H1 (cell line): ENCODE results near the gene SKAP2. TPM values are rescaled to one million over a fixed set of nuclear protein-coding genes. Genes with fewer than 3 reads are reported as not detected.

Experiments
- CTCF ChIA-PET: fragments of 300-600 bp; sonication (Branson Sonifier 250); formaldehyde crosslinking; loops from one replicate; lab custom pipeline; 2021; ENCODE audit not compliant: partially characterized antibody; lab: Charles Lee
- POLR2A ChIA-PET: fragments of 300-600 bp; sonication (Branson Sonifier 250); formaldehyde crosslinking; loops from one replicate; lab custom pipeline; 2021; ENCODE audit warnings: inconsistent platforms; ENCODE audit not compliant: partially characterized antibody; lab: Charles Lee
- DNase-seq, 2 experiments: peaks; one replicate each; pipeline versions ENCODE4 v3.0.0 to v3.0.0-alpha.2; 2010 to 2022; ENCODE audit warnings: low spot score in 2 of 2, low read depth in 1 of 2, mixed read lengths in 1 of 2
- FAIRE-seq: peaks from 2 replicates; lab custom pipeline; 2011; peaks lifted over from hg19 to GRCh38; lab: Jason Lieb, UNC
- H2AFZ ChIP-seq: 2 replicates; pipeline ENCODE4 v1.8.1; 2012; ENCODE audit warnings: low read length, inconsistent platforms
- H2AK5ac ChIP-seq: 2 replicates; pipeline ENCODE4 v1.6.1; 2013; ENCODE audit warnings: low read depth, low read length
- H2BK120ac ChIP-seq: replicated peaks from 2 replicates; pipeline ENCODE3; 2013; ENCODE audit warnings: low read depth, low read length, inconsistent platforms
- H2BK12ac ChIP-seq: 2 replicates; pipeline ENCODE4 v1.6.1; 2013; ENCODE audit warnings: low read depth, low read length
- H2BK15ac ChIP-seq: 2 replicates; pipeline ENCODE4 v1.6.1; 2013; ENCODE audit warnings: low read length
- H2BK20ac ChIP-seq: 2 replicates; pipeline ENCODE4 v1.6.1; 2013; ENCODE audit warnings: low read length
- H2BK5ac ChIP-seq: 2 replicates; pipeline ENCODE4 v1.6.1; 2013; ENCODE audit warnings: low read depth, low read length
- H3K14ac ChIP-seq: 2 replicates; pipeline ENCODE4 v1.6.1; 2013; ENCODE audit warnings: inconsistent platforms; ENCODE audit not compliant: insufficient read length
- H3K18ac ChIP-seq: 2 replicates; pipeline ENCODE4 v1.6.1; 2013; ENCODE audit warnings: low read length; ENCODE audit errors: extremely low read depth
- H3K23ac ChIP-seq: 2 replicates; pipeline ENCODE4 v1.6.1; 2013; ENCODE audit warnings: inconsistent platforms; ENCODE audit not compliant: insufficient read length
- H3K23me2 ChIP-seq: 2 replicates; pipeline ENCODE4 v1.6.1; 2013; ENCODE audit warnings: low read depth, low read length
- H3K27ac ChIP-seq: 2 replicates; pipeline ENCODE4 v1.6.1; 2011; ENCODE audit warnings: low read depth, low read length, inconsistent platforms
- H3K27me3 ChIP-seq, 4 experiments: replicated peaks in 1 of 4; 1 replicate in 1 of 4; 2 replicates in 3 of 4; pipeline versions ENCODE4 v1.6.1 to v1.8.1; 2011 to 2013; ENCODE audit warnings: low read length in 3 of 4, mild to moderate bottlenecking in 3 of 4, inconsistent platforms in 2 of 4, mixed read lengths in 2 of 4, moderate library complexity in 1 of 4; ENCODE audit not compliant: control insufficient read depth in 3 of 4, insufficient read depth in 3 of 4; ENCODE audit errors: extremely low read depth in 1 of 4
- H3K36me3 ChIP-seq, 4 experiments: 2 replicates each; pipeline versions ENCODE4 v1.6.1 to v1.8.1; 2011 to 2013; ENCODE audit warnings: mild to moderate bottlenecking in 4 of 4, low read length in 3 of 4, moderate library complexity in 2 of 4, control low read depth in 1 of 4, inconsistent platforms in 1 of 4; ENCODE audit not compliant: insufficient read depth in 4 of 4, control insufficient read depth in 2 of 4
- H3K4ac ChIP-seq: replicated peaks from 2 replicates; pipeline ENCODE3; 2013; ENCODE audit warnings: low read length, low read depth, mixed read lengths, inconsistent platforms; ENCODE audit not compliant: insufficient read length
- H3K4me1 ChIP-seq, 4 experiments: replicated peaks in 1 of 4; 1 replicate in 1 of 4; 2 replicates in 3 of 4; pipeline versions ENCODE4 v1.6.1 to v1.8.1; 2011 to 2013; ENCODE audit warnings: low read length in 3 of 4, inconsistent platforms in 2 of 4, mixed read lengths in 1 of 4; ENCODE audit not compliant: insufficient read depth in 4 of 4, control insufficient read depth in 3 of 4
- H3K4me2 ChIP-seq, 2 experiments: 2 replicates each; pipeline versions ENCODE4 v1.6.1 to v1.8.1; 2011 to 2013; ENCODE audit warnings: low read depth in 2 of 2, low read length in 2 of 2, control low read depth in 1 of 2, inconsistent platforms in 1 of 2, mild to moderate bottlenecking in 1 of 2; ENCODE audit not compliant: insufficient read depth in 1 of 2
- H3K4me3 ChIP-seq, 4 experiments: fragments of 200-600, 300-600 bp in 1 of 4; sonication (generic), shearing (Covaris generic), sonication (Bioruptor Twin) in 1 of 4; 2 replicates each; pipeline versions ENCODE4 v1.5.1 to v1.8.1; 2011 to 2016; ENCODE audit warnings: low read length in 4 of 4, low read depth in 3 of 4, control low read depth in 2 of 4, inconsistent platforms in 2 of 4, mild to moderate bottlenecking in 2 of 4, mixed read lengths in 1 of 4, moderate library complexity in 1 of 4; ENCODE audit not compliant: insufficient read depth in 2 of 4; ENCODE audit errors: extremely low read depth in 1 of 4
- H3K56ac ChIP-seq: replicated peaks from 2 replicates; pipeline ENCODE3; 2013; ENCODE audit warnings: low read depth, mild to moderate bottlenecking, mixed read lengths, low read length, inconsistent platforms; ENCODE audit not compliant: insufficient read length
- H3K79me1 ChIP-seq: 2 replicates; pipeline ENCODE4 v1.6.1; 2013; ENCODE audit warnings: low read depth, low read length, control low read depth
- H3K79me2 ChIP-seq, 2 experiments: 2 replicates each; pipeline versions ENCODE4 v1.6.1 to v1.8.1; 2012 to 2013; ENCODE audit warnings: low read length in 2 of 2, mild to moderate bottlenecking in 2 of 2, inconsistent platforms in 1 of 2; ENCODE audit not compliant: insufficient read depth in 2 of 2, control insufficient read depth in 1 of 2
- H3K9ac ChIP-seq, 4 experiments: replicated peaks in 1 of 4; 1 replicate in 1 of 4; 2 replicates in 3 of 4; pipeline versions ENCODE4 v1.6.1 to v1.8.1; 2011 to 2013; ENCODE audit warnings: low read depth in 3 of 4, low read length in 3 of 4, control low read depth in 2 of 4, mild to moderate bottlenecking in 2 of 4, moderate library complexity in 2 of 4, inconsistent platforms in 1 of 4; ENCODE audit errors: extremely low read depth in 1 of 4
- H3K9me3 ChIP-seq, 2 experiments: 2 replicates each; pipeline versions ENCODE4 v1.6.1 to v1.8.1; 2012 to 2013; ENCODE audit warnings: mild to moderate bottlenecking in 2 of 2, moderate library complexity in 2 of 2, control low read depth in 1 of 2, inconsistent platforms in 1 of 2, low read depth in 1 of 2, low read length in 1 of 2, mixed read lengths in 1 of 2; ENCODE audit not compliant: insufficient read depth in 2 of 2
- H4K20me1 ChIP-seq, 2 experiments: replicated peaks in 1 of 2; 2 replicates each; pipeline versions ENCODE3 to v1.8.1; 2011 to 2013; ENCODE audit warnings: inconsistent platforms in 2 of 2, low read length in 2 of 2, mild to moderate bottlenecking in 1 of 2; ENCODE audit not compliant: insufficient read depth in 2 of 2, control insufficient read depth in 1 of 2
- H4K5ac ChIP-seq: 2 replicates; pipeline ENCODE4 v1.6.1; 2013; ENCODE audit warnings: low read length, low read depth, mixed read lengths, inconsistent platforms; ENCODE audit not compliant: insufficient read length
- H4K8ac ChIP-seq: 2 replicates; pipeline ENCODE4 v1.8.0; 2013; ENCODE audit warnings: mild to moderate bottlenecking, moderate library complexity, low read length, inconsistent platforms; ENCODE audit not compliant: insufficient read depth; ENCODE audit errors: extremely low read depth
- H4K91ac ChIP-seq: replicated peaks from 2 replicates; pipeline ENCODE3; 2013; ENCODE audit warnings: low read length, mixed read lengths, inconsistent platforms; ENCODE audit not compliant: insufficient read length
- CHD1 ChIP-seq: IDR thresholded peaks from 2 replicates; pipeline ENCODE4 v1.6.1; 2012; ENCODE audit warnings: low read depth, low read length, improper control_type of control experiment
- CTBP2 ChIP-seq: IDR thresholded peaks from 2 replicates; pipeline ENCODE4 v1.7.0; 2011; ENCODE audit warnings: borderline replicate concordance, mild to moderate bottlenecking, moderate library complexity, mixed read lengths, low read length; ENCODE audit not compliant: insufficient read depth, insufficient read length
- JUN ChIP-seq: IDR thresholded peaks from 2 replicates; pipeline ENCODE4 v1.6.1; 2011; ENCODE audit warnings: low read depth, mild to moderate bottlenecking, improper control_type of control experiment, low read length
- KDM4A ChIP-seq: IDR thresholded peaks from one replicate; pipeline ENCODE4 v1.7.1; 2012; ENCODE audit warnings: low read depth, mild to moderate bottlenecking, moderate library complexity, low read length, inconsistent platforms; ENCODE audit not compliant: severe bottlenecking
- POU5F1 ChIP-seq: IDR thresholded peaks from 2 replicates; pipeline ENCODE4 v1.6.1; 2011; ENCODE audit warnings: low read depth, mild to moderate bottlenecking, low read length, moderate library complexity
- SAP30 ChIP-seq: fragments of 300-600 bp; sonication (generic); IDR thresholded peaks from 2 replicates; pipeline ENCODE4 v1.7.1; 2012; ENCODE audit warnings: low read length, moderate library complexity, mild to moderate bottlenecking, inconsistent platforms; ENCODE audit not compliant: insufficient read depth, insufficient replicate concordance
- TAF1 ChIP-seq: IDR thresholded peaks from 2 replicates; pipeline ENCODE4 v1.6.1; 2011; ENCODE audit warnings: mild to moderate bottlenecking, low read depth, low read length
- TAF7 ChIP-seq: optimal IDR thresholded peaks from 2 replicates; pipeline ENCODE3; 2011; ENCODE audit warnings: low read depth, mild to moderate bottlenecking, inconsistent platforms, low read length, moderate library complexity, borderline replicate concordance
- WGBS, 2 experiments: shearing (Covaris generic) in 1 of 2; methylation state at CpG; one replicate each; pipeline versions ENCODE4 v1.1.6 to v1.1.7; 2013 to 2015; ENCODE audit warnings: low lambda C conversion rate in 2 of 2, mixed read lengths in 2 of 2, inconsistent platforms in 1 of 2, low coverage in 1 of 2, missing lambda C conversion rate in 1 of 2; ENCODE audit not compliant: insufficient replicate concordance in 2 of 2, insufficient coverage in 1 of 2, insufficient read length in 1 of 2; ENCODE audit errors: extremely low coverage in 1 of 2, missing lambda C conversion rate in 1 of 2; 5-methylcytosine and 5-hydroxymethylcytosine counted together
- polyA plus RNA-seq, 7 experiments: library from polyadenylated mRNA; depleted of rRNA in 3 of 7; stranded (reverse) in 5 of 7; unstranded in 2 of 7; fragments of >200 nt in 5 of 7; fragments of 200-250 nt in 2 of 7; gene quantifications; 1 replicate in 5 of 7; 2 replicates in 1 of 7; 4 replicates in 1 of 7; pipeline versions ENCODE4 v1.2.1 to v1.2.3, GENCODE V29; 2011 to 2013; ENCODE audit warnings: missing spikeins in 2 of 7, mixed read lengths in 2 of 7
- total RNA-seq: library from RNA; stranded (reverse); fragmentation: NEBNext Ultra II Directional; extraction: Animal tissue kit (Norgen Biotek cat#: 25700); gene quantifications from 2 replicates; pipeline ENCODE4 v1.2.1, GENCODE V29; 2021
- TF ChIP-seq, protein P1 (sequence below): IDR thresholded peaks from 2 replicates; pipeline ENCODE4 v1.6.1; 2011; ENCODE audit warnings: low read length, improper control_type of control experiment
- TF ChIP-seq, protein P2 (sequence below), 3 experiments: IDR thresholded peaks; 1 replicate in 2 of 3; 2 replicates in 1 of 3; pipeline versions ENCODE4 v1.5.1 to v1.6.1; 2011; ENCODE audit warnings: low read length in 3 of 3, mild to moderate bottlenecking in 3 of 3, inconsistent platforms in 2 of 3, low read depth in 1 of 3, moderate library complexity in 1 of 3; ENCODE audit not compliant: insufficient read depth in 1 of 3; ENCODE audit errors: control extremely low read depth in 1 of 3

Gene SKAP2
- total and polyA plus RNA-seq, 2 of the 8 experiments (the other 6 are each of a cell fraction or from before 2014, with no cell fraction given): 0.53 to 5.1 TPM

DNA sequence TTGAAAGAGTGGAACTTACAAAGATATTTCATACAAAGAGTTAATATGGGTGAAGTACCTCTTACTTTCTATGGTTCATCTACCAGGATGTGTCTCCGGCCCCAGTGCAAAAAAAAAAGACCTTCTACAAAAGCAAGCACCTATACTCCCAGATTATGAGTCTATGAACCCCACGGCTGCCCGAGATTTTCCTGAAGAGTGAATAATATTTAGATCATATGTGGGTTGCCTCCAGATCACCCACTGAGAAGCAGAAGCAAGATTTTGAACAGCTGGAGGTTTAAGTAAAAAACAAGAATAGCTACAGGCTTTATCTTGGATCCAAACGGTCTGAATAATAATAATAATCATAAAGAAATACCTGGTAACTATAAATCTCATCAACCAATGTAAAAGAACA is 207.7 kb downstream of the SKAP2 start:
- Histone ChIP-seq H3K79me1 (no peaks in the 10 kb centered on the region), H3K4me1 (peaks cover 5 to 19% (median 16%) of the 10 kb centered on the region in 4 experiments), H3K27ac (no peak overlapping the region), H3K4me2 (peak overlapping the region in 1 of 2 experiments; percentile 82; a peak in 2 of 4 replicates), H2BK120ac (no peak overlapping the region), H3K4me3 (no peak overlapping the region), H4K8ac (no peak overlapping the region), H3K27me3 (no peaks in the 10 kb centered on the region), H3K9ac (no peak overlapping the region), H3K14ac (no peak overlapping the region), H3K4ac (no peak overlapping the region), H3K56ac (no peak overlapping the region), H2BK15ac (no peak overlapping the region), H3K23me2 (0 out of 2 replicates have a peak, but pooled peaks cover 3% of the 10 kb centered on the region), H2AFZ (no peak overlapping the region), H2BK20ac (no peak overlapping the region), H2BK5ac (no peak overlapping the region), H4K20me1 (no peaks in the 10 kb centered on the region), H3K79me2 (no peaks in the 10 kb centered on the region), H3K9me3 (no peaks in the 10 kb centered on the region), H3K23ac (no peak overlapping the region), H2AK5ac (no peak overlapping the region), H3K18ac (no peak overlapping the region), H2BK12ac (no peak overlapping the region), H4K5ac (no peak overlapping the region), H4K91ac (no peak overlapping the region), H3K36me3 (no peaks in the 10 kb centered on the region)
- ChIA-PET POLR2A (no interaction called here), CTCF (interaction anchor here (0.9 to 2.1 kb wide), 10 partner anchors 11 to 287 kb away, joined by 3 to 10 read pairs (median 4); no protein-coding TSS in a partner anchor)
- FAIRE-seq: no peak
- DNase-seq: no peak
- 74% methylated on average over 4 of the region's 4 CpGs; no CpG with 5 or more reads in 1 of the 2 experiments for whole genome bisulfite sequencing, 2 experiments
- no peak for TF ChIP-seq KDM4A
- TF ChIP-seq SAP30: no peak
- TF ChIP-seq JUN: no peak
- TF ChIP-seq CTBP2: no peak
- no peak for TF ChIP-seq POU5F1
- TF ChIP-seq, protein P1, sequence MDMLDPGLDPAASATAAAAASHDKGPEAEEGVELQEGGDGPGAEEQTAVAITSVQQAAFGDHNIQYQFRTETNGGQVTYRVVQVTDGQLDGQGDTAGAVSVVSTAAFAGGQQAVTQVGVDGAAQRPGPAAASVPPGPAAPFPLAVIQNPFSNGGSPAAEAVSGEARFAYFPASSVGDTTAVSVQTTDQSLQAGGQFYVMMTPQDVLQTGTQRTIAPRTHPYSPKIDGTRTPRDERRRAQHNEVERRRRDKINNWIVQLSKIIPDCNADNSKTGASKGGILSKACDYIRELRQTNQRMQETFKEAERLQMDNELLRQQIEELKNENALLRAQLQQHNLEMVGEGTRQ: no peak
- no peak for TF ChIP-seq TAF7
- TF ChIP-seq CHD1: no peak
- TF ChIP-seq TAF1: no peak
- TF ChIP-seq, protein P2, sequence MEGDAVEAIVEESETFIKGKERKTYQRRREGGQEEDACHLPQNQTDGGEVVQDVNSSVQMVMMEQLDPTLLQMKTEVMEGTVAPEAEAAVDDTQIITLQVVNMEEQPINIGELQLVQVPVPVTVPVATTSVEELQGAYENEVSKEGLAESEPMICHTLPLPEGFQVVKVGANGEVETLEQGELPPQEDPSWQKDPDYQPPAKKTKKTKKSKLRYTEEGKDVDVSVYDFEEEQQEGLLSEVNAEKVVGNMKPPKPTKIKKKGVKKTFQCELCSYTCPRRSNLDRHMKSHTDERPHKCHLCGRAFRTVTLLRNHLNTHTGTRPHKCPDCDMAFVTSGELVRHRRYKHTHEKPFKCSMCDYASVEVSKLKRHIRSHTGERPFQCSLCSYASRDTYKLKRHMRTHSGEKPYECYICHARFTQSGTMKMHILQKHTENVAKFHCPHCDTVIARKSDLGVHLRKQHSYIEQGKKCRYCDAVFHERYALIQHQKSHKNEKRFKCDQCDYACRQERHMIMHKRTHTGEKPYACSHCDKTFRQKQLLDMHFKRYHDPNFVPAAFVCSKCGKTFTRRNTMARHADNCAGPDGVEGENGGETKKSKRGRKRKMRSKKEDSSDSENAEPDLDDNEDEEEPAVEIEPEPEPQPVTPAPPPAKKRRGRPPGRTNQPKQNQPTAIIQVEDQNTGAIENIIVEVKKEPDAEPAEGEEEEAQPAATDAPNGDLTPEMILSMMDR (IDR thresholded peaks at IDR 0.05; ENCODE audit: control extremely low read depth in 1 of 3, insufficient read depth in 1 of 3, low read depth in 1 of 3, low read length in 3 of 3): no peak
